ENCODE data around the gene FAT1.

DNA sequence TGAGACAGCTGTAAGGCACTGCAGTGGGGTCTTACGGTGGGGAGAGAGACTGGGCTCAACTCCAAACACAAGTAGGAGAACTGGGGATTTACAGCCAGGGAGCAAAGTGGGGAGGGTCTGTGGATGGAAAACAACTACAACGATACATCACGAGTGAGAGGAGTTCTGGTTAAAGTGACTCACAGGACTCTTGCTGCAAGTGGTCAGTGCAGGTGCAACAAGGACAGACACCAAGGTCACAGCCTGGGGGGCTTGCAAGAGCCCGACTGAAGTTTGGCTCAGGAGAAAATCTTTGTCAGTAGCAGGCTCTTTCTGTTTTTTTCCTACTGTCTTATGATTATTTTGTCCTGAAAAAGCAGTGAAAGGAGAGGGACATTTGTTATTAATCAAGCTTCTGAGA, 10.1 kb upstream of the FAT1 start:
- TF ChIP-seq, protein P1, sequence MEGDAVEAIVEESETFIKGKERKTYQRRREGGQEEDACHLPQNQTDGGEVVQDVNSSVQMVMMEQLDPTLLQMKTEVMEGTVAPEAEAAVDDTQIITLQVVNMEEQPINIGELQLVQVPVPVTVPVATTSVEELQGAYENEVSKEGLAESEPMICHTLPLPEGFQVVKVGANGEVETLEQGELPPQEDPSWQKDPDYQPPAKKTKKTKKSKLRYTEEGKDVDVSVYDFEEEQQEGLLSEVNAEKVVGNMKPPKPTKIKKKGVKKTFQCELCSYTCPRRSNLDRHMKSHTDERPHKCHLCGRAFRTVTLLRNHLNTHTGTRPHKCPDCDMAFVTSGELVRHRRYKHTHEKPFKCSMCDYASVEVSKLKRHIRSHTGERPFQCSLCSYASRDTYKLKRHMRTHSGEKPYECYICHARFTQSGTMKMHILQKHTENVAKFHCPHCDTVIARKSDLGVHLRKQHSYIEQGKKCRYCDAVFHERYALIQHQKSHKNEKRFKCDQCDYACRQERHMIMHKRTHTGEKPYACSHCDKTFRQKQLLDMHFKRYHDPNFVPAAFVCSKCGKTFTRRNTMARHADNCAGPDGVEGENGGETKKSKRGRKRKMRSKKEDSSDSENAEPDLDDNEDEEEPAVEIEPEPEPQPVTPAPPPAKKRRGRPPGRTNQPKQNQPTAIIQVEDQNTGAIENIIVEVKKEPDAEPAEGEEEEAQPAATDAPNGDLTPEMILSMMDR (IDR thresholded peaks at IDR 0.05; ENCODE audit: extremely low read depth in 1 of 2, insufficient read depth in 1 of 2, low read depth in 1 of 2, low read length in 2 of 2): no peak
- TF ChIP-seq, protein P2, sequence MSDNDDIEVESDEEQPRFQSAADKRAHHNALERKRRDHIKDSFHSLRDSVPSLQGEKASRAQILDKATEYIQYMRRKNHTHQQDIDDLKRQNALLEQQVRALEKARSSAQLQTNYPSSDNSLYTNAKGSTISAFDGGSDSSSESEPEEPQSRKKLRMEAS (IDR thresholded peaks at IDR 0.05; ENCODE audit: insufficient read depth, insufficient read length): no peak
- no peak for TF ChIP-seq EZH2 (IDR thresholded peaks at IDR 0.05; ENCODE audit: borderline replicate concordance, low read depth, low read length, severe bottlenecking)
- TF ChIP-seq POLR2AphosphoS5 (IDR thresholded peaks at IDR 0.05; ENCODE audit: insufficient read depth, low read depth, low read length): no peak
- no peak for TF ChIP-seq MYC (IDR thresholded peaks at IDR 0.05; ENCODE audit: low read depth, low read length)
- no peak for TF ChIP-seq JUN (IDR thresholded peaks at IDR 0.05; ENCODE audit: borderline replicate concordance, insufficient read depth, insufficient read length, low read depth)
